GM21515 (cell line): Measurements from ENCODE around the gene RPS6KA5.
"Not testable (repeated sequence)": the region's sequence is repeated elsewhere in the genome, so short reads cannot be mapped to it uniquely, and the experiment has no call there.

ENCODE experiments used
- ATAC-seq: cut with Tn5 transposase; IDR thresholded peaks from one replicate; pipeline ENCODE4 v1.9.1; 2021; ENCODE audit not compliant: unreplicated experiment

Gene RPS6KA5

DNA sequence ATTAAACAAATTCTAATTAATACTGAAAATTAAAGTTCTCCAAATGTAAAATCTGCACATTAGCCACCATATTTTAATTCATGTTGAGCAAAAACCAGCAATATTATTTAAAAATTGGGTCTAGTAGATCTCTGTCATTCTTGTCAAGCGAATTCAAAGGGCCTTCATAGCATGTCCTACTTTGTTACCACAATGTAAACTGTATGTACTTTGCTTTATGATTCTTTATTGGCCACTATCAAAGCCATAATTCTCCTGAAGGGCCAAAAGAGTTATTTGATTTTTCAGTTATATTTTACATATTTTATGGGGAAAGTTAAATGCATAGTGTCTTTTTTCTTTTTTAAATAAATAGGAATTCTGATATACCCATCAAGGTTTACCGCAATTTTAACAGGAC is 117.9 kb downstream of the RPS6KA5 start:
- no peak for ATAC-seq

DNA sequence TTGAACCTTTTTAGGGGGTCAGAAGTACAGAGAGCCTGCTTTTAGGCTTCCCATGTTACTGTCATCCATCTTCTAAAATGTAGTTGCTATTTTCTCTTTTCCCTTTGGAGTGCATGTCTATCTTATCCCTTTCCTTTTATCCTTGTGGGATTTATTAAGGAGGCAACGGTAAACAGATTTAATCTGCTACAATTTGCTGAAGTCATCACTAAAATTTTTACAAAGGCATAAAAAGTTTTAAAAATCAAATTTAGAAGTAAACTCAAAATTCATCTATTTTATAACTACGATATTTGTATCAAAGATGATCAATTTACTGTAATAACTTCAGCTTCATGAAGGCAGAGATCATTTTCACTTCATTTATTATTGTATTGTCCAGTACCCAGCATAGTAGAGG is 118.7 kb downstream of the RPS6KA5 start:
- no peak for ATAC-seq

DNA sequence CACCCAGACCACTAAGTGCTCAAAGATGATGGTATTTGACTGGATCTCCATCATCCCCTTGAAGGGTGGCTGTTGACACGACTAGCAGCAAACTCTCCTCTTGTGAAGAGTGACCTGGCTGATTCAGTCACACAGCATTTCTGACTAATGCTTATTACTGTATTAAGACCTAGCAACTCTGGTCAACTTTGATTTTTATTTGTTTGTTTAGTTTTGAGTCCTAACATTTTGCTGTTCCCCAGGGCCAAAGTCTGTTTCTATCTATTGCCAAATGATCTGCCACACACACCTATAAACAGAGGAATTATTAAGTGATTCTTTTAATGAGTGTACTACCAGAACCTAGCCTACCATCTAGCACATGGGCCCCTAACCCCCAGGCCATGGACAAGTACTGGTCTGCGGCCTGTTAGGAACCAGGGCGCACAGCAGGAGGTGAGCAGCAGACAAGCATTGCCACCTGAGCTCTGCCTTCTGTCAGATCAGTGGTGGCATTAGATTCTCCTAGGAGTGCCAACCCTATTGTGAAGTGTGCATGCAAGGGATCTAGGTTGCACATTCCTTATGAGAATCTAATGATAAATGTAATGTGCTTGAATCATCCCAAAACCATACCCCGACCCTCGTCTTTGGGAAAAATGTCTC is 120.0 kb downstream of the RPS6KA5 start:
- no peak for ATAC-seq

DNA sequence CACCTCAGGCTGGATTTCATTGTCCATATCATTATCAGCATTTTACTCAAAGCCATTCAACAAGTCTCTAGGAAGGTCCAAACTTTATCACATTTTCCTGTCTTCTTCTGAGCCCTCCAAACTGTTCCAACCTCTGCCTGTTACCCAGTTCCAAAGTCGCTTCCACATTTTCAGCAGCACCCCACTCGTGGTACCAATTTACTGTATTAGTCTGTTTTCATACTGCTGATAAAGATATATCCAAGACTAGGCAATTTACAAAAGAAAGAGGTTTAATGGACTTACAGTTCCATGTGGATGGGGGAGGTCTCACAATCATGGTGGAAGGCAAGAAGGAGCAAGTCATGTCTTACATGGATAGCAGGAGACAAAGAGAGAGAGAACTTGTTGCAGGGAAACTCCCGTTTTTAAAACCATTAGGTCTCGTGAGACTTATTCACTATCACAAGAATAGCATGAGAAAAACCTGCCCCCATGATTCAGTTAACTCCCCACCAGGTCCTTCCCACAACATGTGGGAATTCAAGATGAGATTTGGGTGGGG is 121.1 kb downstream of the RPS6KA5 start:
- not testable (repeated sequence) for ATAC-seq

DNA sequence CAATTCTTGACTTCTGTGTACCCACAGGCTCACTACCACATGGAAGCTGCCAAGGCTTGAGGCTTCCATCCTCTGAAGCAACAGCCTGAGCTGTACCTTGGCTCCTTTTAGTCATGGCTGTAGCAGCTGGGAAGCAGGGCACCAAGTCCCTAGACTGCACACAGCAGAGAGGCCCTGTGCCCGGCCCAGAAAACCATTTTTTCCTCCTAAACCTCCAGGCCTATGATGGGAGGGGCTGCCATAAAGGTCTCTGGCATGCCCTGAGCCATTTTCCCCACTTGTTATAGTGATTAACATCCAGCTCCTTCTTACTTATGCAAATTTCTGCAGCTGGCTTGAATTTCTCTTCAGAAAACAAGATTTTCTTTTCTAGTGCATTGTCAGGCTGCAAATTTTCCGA is 121.8 kb downstream of the RPS6KA5 start:
- ATAC-seq: no peak

DNA sequence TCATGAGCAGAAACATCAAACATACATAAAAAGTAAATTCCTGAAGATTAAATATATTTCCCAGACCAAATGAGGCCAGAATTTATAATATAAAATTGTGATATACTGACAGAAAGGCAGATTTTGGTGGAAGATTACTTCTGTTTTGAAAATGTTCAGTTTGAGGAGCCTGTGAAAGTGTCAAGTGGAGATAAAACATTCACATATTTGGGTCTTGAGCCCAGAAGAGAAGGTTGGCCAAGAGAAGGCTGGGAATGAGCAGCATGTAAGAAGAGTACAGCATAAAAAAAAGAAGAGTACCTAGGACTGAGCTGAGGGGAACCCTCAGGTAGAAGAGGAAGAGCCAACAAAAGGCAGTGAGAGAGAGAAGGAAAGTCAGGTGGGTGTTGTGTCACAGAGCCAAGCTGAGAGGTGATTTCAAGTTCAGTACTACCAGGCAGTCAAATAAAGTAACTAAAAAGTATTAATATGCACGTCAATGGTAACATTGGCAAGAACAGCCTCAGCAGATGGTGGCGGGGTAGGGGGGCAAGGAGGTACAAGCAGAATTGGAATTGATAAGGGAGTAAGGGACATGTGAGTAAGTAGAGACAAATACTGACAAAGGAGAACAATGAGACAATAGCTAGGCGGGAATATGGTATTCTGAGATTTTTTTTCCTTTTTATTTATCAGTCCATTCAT is 123.5 kb downstream of the RPS6KA5 start:
- no peak for ATAC-seq

DNA sequence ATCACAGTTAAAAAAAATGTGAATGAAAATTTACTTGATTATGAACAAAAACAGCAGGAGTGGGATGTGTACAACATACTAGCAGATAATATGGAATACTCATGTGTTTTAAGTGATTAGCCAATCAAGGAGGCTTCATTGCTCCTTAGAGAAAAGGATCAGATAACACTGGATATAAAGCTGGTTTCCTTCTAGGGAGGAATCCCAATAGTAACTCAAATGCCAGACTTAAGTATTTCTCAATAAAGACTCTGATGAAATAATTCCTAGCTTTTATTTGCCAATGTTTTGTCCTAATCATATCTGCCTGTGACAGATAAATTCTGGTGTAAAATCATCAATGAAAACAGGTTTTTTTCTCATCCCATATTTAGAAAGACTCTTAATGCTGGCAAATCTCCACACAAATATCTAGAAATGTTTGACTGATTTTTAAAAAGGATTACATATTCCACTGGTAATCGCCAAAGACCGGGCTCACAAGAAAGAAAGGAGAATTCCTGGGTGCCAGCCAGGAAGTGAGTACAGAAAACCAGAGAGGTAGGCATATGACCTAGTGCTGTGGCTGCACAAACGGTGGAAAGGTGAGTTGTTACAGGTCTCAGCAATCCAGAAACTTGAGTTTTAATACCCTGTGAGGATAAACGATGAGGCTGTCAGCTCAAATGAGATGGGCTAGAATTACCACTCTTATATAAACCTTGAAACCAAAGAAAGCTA is 135.7 kb downstream of the RPS6KA5 start:
- ATAC-seq: no peak

DNA sequence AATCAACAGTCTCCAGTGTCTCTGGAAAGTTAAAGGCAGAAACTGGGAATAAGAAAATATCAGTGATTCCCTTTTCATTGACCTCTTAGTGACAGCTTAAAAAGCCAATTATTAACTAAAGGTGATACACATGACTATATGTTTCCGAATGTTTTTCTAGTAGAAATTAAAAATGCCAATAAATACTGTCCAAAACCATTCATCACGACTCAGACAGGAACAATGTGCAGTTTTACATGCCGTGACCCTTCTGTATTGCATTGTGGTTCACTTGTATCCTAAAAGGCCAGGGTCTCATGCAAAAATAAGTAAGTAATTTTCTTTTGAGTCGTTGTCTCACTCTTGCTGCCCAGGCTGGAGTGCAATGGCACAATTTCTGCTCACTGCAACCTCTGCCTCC is 138.3 kb downstream of the RPS6KA5 start:
- ATAC-seq: no peak

DNA sequence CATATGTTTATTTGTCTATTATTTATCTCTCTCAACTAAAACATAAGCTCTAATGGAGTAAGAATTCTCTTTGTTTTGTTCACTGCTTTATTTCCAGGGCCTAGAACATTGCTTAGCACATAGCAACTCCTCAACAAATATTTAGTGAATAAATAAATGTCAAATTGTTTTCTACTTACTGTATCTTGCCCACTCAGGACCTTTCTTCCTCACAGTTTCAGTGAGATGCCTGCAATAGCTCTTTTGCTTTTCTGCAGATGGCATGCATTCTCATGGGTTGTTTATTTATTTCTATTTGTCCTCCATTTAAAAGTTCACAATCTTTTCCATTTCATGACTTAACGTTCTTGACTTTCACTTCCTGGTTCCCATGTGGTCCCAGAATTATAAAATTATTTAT is 149.3 kb downstream of the RPS6KA5 start:
- no peak for ATAC-seq

DNA sequence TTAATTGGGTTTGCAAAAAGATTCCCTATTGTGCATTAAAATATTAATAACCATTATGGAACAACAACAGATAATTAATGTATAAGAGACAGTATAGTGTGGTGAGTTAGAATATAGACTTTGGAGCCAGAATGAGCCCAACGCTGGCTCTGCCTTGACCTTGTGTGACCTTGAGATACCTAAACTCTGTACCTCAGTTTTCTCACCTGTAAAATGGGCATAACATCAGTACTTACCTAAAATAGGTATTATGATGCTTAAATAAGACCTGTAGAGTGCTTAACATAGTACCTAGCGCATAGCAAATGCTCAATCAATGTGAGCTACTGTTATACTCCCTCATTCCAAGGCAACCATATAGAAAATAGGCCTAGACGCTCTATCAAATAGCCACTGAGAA is 153.3 kb downstream of the RPS6KA5 start:
- no peak for ATAC-seq

DNA sequence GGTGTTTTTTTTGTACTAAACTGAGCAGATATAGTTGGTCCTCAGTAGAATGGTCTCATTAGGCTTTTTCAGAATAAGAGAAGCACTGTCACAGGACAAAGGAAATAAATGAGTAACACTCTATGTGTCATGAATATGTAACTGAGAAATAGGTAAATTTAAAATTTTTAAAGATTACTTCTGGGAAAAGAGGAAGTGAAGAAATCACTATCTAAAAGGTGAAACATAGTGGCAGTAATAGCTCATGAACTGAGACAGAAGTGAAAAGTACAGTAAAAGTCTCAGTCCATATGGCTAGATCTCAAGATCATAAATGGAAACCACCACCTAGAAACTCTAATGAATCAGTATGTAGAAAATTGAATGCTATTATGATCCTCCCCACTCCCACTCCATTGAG is 154.9 kb downstream of the RPS6KA5 start:
- peak; percentile 72 for ATAC-seq

DNA sequence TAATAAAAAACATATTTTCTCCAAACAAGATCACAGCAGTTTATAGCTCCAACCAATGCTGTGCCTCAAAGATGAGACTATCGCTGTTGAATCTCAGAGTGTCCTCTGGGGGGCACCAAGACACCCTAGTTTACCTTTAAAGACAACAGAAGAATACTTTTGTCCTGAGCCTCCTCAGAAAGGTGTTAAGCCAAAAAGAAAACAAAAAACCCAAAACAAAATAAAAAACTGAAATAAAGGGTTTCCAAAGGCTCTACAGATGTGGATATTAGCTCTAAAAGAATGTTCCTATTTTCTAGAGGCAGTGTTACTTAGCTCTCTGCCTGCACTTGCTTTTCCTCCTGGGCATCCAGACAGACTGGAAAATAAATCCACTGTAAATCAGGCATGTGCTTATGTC is 157.3 kb downstream of the RPS6KA5 start:
- ATAC-seq: no peak

DNA sequence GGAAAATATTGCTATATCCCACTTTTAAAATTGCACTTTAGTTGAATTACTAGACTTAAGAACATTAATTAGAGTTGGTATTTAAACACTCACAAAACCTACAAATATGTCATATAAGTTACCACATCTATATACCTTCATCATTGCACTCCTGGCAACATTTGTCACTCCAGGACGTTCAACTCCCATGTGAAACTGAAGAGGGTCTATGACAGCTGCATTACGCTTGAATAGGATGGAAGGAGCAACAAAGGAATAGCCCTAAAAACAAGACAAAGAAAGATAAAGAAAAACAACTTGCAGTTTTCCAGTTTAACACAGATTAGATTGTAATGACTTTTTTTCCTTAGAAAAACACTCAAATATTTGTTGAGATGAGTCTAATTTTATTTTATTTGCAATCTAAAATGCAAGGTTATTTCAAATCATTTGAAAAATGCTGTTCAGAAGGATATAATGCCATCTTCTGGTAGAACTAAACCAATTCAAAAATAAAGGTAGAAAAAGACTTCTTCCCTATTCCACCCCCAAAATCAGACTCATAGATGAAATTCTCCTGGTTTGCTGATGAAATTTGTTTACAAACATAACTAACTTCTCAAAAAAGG is 159.9 kb downstream of the RPS6KA5 start:
- ATAC-seq: no peak

DNA sequence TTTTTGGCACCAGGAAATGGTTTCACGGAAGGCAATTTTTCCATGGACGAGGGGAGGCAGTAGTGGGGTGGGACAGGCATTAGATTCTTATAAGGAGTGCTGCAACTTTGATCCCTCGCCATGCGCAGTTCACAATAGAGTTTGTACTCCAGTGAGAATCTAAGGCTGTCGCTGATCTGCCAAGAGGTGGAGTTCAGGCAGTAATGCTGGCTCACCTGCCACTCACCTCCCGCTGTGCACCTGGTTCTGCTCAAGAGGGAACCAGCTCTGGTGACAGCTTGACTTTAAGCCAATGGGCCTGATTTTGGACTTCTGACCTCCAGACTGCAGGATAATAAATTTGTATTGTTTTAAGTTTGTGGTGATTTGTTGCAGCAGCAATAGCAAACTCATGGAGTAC is 163.4 kb downstream of the RPS6KA5 start:
- no peak for ATAC-seq

DNA sequence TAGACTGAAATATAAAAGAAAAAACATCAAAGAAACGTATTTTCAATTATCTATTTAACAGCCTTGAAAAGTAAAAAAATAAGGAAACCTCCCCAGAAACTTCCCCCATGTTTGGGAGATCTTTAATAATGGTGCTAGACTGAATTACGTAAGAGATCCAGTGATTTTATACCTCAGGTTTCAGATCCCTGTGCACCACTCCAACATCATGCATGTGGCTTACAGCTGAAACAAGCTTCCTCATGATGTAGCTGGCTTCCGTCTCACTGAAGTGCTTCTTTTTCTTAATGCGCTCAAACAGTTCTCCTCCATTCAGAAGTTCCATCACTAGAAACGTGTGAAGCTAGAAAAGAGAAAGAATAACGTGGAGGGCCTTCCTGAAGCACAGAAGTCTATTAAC is 166.2 kb downstream of the RPS6KA5 start:
- no peak for ATAC-seq

DNA sequence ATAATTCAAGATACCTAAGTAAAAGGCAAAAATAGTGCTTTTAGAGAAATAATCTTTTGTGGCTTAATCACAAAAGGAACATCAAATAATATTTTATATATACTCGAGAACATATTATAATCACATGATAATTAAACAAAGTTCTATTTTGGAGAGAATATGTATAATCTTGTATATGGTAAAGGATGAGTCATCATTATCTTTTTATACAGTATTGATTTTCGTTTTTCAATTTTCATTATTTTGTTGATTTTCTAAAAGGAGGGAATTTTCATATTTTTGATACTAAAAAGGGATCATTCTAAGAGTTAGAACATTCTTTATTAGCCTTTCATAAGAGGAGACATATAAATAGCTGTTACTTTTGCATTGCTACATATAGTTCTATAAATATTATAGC is 166.9 kb downstream of the RPS6KA5 start:
- no peak for ATAC-seq

DNA sequence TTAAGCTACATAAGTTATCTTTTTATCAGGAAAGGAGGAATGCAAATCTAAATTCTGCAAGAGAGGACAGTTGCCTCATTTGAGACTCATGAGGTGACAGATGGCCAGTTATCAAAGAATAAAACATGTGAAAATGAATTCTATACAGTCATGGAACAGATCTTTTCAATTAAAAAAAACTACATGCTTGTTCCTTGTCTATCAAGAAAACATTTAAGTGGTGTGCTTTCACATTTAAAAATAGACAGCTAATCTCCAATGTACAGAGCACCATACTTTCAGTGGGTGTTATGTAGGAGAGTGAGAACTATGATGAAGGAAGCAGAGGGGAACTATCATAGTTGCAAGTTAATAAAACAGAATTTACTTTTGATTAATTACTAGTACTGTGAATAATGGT is 167.5 kb downstream of the RPS6KA5 start:
- ATAC-seq: no peak

DNA sequence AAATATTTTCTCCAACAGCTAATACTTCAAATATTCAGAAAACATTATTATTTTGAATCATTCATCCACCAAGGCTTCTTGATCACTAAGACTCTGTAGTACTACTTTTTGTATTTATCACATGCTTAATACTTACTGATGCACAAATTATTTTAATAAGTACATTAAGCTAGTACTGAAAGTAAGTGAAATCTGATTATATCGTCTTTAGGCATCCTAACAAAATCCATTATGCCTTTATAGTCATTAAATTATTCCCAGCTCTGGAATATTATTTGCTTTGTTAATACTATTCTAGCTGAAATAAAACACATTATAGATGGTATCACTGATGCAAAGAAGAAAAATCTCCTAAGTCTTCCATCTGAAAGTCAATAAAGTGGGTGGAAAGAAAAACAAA is 169.1 kb downstream of the RPS6KA5 start:
- ATAC-seq: no peak

DNA sequence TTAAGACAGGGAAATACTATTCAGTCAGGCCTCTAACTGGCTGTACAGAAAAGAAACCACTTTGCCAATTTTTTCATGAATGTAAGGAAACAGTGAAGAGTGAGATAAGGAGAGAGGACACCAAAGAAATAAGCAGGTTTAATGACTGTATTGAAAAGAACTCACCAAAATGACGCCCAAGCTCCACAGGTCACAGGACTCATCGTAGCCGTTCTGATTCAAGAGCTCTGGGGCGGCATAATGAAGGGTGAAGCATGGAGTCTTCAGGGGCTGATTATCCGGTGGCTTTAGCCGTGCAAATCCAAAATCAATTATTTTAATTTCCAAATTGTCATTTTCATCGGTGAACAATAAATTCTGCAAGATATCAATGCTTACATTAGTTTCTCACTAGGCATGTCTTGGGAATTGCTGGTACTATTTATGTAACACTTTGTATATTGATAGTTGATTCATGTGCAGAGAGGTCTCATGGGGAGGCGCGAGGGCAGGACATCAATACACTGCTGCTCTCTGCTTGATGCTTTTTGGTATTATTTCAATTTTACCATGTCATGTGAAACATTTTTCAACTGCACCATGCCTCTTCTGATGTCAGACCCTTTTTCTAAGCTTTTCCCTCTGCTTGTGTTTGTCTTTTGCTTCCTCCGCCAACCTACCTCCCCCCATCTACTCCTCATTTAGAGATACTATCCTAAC is 170.0 kb downstream of the RPS6KA5 start:
- no peak for ATAC-seq

DNA sequence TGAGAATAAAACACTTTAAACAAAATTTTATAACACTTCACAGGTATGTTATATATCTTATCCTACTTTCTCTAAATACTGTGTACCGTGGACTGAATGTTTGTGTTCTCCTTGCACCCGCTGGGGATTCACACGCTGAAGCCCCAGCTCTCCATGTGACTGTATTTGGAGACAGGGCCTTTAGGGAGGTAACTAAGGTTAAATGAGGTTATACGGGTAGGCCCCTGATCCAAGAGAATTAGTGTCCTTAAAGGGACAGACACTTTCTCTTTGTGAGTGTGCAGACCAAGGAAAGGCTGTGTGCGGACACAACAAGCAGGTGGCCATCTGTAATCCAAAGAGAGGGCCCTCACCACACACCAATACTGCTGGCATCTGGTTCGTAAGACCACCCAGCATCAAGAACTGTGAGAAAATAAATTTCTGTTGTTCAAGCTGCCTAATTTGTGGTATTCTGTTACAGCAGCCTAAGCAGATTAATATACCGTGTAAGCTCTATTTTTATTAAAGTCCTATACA is 174.1 kb downstream of the RPS6KA5 start:
- ATAC-seq: no peak

DNA sequence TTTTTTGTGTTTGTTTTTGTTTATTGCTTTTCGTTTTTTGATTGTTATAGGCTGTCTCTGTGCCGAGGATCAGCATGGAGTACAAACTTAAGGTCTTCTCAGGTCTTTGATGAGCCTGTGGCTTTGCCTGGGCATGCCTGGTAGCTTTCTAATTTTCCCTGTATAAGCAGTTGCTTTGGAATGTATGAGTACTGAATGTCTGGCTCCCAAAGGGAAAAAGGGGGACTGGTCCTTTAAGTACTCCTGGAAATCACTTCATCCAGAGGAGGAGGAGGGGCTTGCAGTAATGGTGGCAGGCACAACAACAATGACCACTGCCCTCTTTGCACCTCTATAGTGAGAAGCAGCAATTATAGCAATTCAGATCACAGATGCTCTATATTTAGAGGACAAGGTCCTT is 176.7 kb downstream of the RPS6KA5 start:
- ATAC-seq: no peak
